WI38 (cell line): Measurements from ENCODE around the gene ZYX.

Experiments
- H3K4me3 ChIP-seq: 2 replicates; pipeline ENCODE4 v1.5.1; 2011; ENCODE audit warnings: low read depth, mild to moderate bottlenecking, control low read depth, low read length
- CTCF ChIP-seq: IDR thresholded peaks from 2 replicates; pipeline ENCODE4 v1.5.1; 2012; ENCODE audit warnings: low read depth, mild to moderate bottlenecking, control low read depth, low read length

Gene ZYX

GRCh38 chr7:143385891-143386781 lies 5.0 kb downstream of the ZYX start:
- TF ChIP-seq CTCF: no peak
- H3K4me3 ChIP-seq: no peak overlapping the region

- TF ChIP-seq CTCF: no peak
These were observed 6.2 kb downstream of the ZYX start for GRCh38 chr7:143387156-143387975.

DNA sequence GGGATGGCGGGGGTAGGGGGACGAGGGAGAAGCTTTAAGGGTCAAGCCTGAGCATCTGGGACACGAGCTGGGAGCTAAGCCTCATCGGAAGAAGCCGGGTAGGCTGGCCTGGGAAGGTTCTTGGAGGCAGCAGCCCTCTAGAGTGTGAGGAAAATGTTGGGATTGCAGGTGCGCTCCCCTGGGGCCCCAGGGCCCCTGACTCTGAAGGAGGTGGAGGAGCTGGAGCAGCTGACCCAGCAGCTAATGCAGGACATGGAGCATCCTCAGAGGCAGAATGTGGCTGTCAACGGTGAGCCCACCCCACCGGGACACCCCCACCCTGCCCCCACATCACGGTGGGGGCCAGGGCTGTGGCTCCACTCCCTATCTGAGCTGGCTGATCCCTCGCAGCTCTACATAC lies 6.9 kb downstream of the ZYX start:
- no peak for TF ChIP-seq CTCF
- no peak overlapping the region for H3K4me3 ChIP-seq

More at GRCh38 chr7:143387156-143387975, 6.2 kb downstream of the ZYX start:
- no peak overlapping the region for H3K4me3 ChIP-seq

GRCh38 chr7:143388491-143389101 lies 7.5 kb downstream of the ZYX start:
- no peak overlapping the region for H3K4me3 ChIP-seq
- TF ChIP-seq CTCF: no peak

DNA sequence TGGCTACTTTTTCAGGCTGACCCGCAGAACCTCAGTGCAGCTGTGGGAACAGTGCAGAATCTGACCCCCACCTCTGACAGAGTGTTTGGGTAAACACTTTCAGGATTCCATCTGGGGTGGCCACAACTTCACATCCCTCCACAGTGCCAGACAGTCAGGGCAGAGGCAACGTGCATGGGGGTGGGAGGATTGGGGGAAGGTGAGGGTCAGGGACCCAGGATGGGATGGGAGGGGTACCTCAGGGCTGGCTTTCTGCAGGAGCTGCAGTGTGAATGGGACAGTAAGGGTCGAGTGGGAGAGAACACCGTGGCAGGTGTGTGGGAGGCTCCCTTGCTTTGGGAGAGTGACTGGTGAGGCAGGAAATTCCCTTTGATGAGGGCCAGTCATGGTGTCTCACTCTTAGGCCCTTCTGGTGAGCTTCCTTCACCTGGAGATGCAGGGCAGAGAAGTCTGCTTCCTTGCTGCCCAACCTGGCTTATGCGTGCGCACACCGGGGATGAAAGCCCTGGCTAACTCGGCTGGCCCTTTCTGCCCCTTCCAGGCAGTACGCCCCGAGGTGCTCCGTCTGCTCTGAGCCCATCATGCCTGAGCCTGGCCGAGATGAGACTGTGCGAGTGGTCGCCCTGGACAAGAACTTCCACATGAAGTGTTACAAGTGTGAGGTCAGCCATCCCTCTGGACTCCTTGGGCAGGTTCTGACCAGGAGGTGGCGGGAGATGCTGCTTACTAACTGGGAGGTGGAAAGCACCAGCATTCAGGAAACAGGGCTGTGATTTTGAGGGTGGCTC lies 8.4 kb downstream of the ZYX start:
- no peak for TF ChIP-seq CTCF
- H3K4me3 ChIP-seq: no peak overlapping the region

DNA sequence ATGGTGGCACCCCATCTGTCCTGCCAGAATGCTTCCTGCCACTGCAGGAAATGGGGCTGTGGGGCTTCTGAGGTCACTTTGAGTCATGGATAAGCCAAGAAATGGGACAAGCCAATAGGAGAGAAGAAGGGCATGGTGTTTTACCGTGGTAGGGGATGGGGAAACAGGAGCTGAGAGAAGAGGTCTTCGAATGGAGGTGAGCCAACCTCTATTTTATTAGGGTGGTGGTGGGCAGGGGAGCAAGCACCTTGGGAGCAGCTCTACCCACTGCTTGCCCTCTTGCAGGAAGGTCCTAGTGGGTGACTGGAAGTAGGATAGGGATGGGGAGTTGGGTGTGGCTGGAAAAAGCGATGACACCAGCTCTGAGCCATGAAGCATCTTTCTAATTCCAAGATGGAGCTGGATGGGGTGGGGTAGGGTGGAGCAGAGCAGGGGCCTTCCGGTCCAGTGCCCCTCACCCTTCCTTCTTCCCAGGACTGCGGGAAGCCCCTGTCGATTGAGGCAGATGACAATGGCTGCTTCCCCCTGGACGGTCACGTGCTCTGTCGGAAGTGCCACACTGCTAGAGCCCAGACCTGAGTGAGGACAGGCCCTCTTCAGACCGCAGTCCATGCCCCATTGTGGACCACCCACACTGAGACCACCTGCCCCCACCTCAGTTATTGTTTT lies 9.1 kb downstream of the ZYX start:
- no peak overlapping the region for H3K4me3 ChIP-seq
- TF ChIP-seq CTCF: no peak
